Measurements from ENCODE around the gene TBL3.

- TF ChIP-seq POLR2AphosphoS5 (IDR thresholded peaks at IDR 0.05; ENCODE audit: low read depth, low read length) (no peak), REST (IDR thresholded peaks at IDR 0.05; ENCODE audit: insufficient read depth in 1 of 2, low read depth in 2 of 2, low read length in 2 of 2) (no peak), SIN3A (IDR thresholded peaks at IDR 0.05; ENCODE audit: borderline replicate concordance, insufficient read depth, low read length) (no peak), TAF1 (IDR thresholded peaks at IDR 0.05; ENCODE audit: borderline replicate concordance, insufficient read depth, low read length) (no peak)
Measured at GRCh38 chr16:1975432-1976215, 3.8 kb downstream of the TBL3 start.
